ENCODE results near the gene TMEM269. TPM values are rescaled to one million over a fixed set of nuclear protein-coding genes. Genes with fewer than 3 reads are reported as not detected.

Gene TMEM269
- total RNA-seq, 1 donor = 0.09 TPM

GRCh38 chr1:42824481-42825035 is 39.8 kb downstream of the TMEM269 start:
- H3K4me3 ChIP-seq (ENCODE audit: low read depth, low read length) = no peak overlapping the region
- no peak for DNase-seq (ENCODE audit: low read depth)
- no peak for TF ChIP-seq CTCF (IDR thresholded peaks at IDR 0.05; ENCODE audit: insufficient read depth, low read length)

DNA sequence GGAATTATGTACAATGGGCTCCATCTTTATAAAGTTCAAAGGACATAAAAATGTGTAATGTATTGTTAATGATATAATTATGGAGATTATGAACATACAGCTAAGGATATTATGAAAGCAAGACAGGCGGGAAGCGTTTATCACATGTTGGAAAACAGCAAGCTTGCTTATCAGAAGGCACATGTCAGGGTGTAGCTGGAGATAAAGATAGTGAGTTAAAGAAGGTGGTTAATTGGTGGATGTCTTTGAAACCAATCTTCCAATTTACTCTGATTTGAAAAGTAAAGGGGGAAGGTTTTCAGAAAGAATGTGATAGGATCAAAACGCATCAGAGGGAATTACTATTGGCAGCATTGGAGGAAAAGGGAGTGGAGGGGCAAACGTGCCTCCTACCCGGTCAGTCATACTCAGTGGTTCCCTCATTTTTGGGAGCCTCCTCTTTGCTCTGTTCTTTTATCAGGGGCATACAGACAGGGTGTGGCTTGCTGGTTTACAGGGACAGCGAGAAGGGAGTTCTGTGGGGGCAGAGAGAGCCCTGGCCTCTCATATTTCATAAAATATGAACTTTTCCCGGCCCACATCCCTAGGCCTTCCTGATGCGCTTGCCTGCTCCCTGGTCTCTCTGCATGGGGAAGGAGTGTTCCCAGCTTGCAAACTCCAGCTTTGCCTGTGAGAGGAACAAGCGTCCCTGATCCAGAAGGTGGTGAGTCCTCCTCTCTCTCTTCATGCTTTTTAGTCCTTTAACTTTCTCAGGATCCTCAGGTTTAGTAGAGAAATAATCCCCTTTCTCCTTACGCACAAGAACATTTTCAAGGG is 40.5 kb downstream of the TMEM269 start:
- TF ChIP-seq CTCF (IDR thresholded peaks at IDR 0.05; ENCODE audit: insufficient read depth, low read length) = no peak
- no peak for DNase-seq (ENCODE audit: low read depth)

GRCh38 chr1:42830631-42831030 is 45.8 kb downstream of the TMEM269 start:
- H3K4me3 ChIP-seq (ENCODE audit: low read depth, low read length) = no peak overlapping the region
- no peak for DNase-seq (ENCODE audit: low read depth)
- TF ChIP-seq CTCF (IDR thresholded peaks at IDR 0.05; ENCODE audit: insufficient read depth, low read length) = no peak

More for the DNA sequence above, 40.5 kb downstream of the TMEM269 start:
- H3K4me3 ChIP-seq (ENCODE audit: low read depth, low read length) = no peak overlapping the region

- no peak for DNase-seq (ENCODE audit: low read depth)
- no peak for TF ChIP-seq CTCF (IDR thresholded peaks at IDR 0.05; ENCODE audit: insufficient read depth, low read length)
- no peak overlapping the region for H3K4me3 ChIP-seq (ENCODE audit: low read depth, low read length)
Measured at GRCh38 chr1:42831273-42831672, 46.5 kb downstream of the TMEM269 start.

- no peak for TF ChIP-seq CTCF (IDR thresholded peaks at IDR 0.05; ENCODE audit: insufficient read depth, low read length)
- no peak overlapping the region for H3K4me3 ChIP-seq (ENCODE audit: low read depth, low read length)
- DNase-seq (ENCODE audit: low read depth) = no peak
Measured at GRCh38 chr1:42832641-42833240, 48.0 kb downstream of the TMEM269 start.

- no peak for DNase-seq (ENCODE audit: low read depth)
- TF ChIP-seq CTCF (IDR thresholded peaks at IDR 0.05; ENCODE audit: insufficient read depth, low read length) = no peak
- no peak overlapping the region for H3K4me3 ChIP-seq (ENCODE audit: low read depth, low read length)
Measured at GRCh38 chr1:42833981-42834380, 49.2 kb downstream of the TMEM269 start.
